OCI-LY3 (cell line): ENCODE data around the gene APOL6.

Experiments
- H2AFZ ChIP-seq: fragments of 200-600, 300-600 bp; shearing (Covaris generic); 2 replicates; pipeline ENCODE4 v1.6.0; 2014; ENCODE audit warnings: antibody characterized with exemption, low read depth, low read length
- H3K27ac ChIP-seq: fragments of 200-600, 300-600 bp; sonication (generic); 2 replicates; pipeline ENCODE4 v1.5.1; 2014; ENCODE audit warnings: mild to moderate bottlenecking, low read length, moderate library complexity, mixed read lengths
- H3K27me3 ChIP-seq: fragments of 200-600, 300-600 bp; sonication (generic); 2 replicates; pipeline ENCODE4 v1.6.1; 2014; ENCODE audit warnings: low read depth, low read length, mixed read lengths
- H3K36me3 ChIP-seq: fragments of 200-600, 300-600 bp; sonication (generic); replicated peaks from 2 replicates; pipeline ENCODE3; 2014; ENCODE audit warnings: low read depth, low read length, mixed read lengths
- H3K4me1 ChIP-seq: fragments of 300-600, 200-600 bp; sonication (generic); 2 replicates; pipeline ENCODE4 v1.6.1; 2014; ENCODE audit warnings: low read length, mixed read lengths
- H3K4me2 ChIP-seq: fragments of 200-600, 300-600 bp; sonication (generic); 2 replicates; pipeline ENCODE4 v1.6.1; 2014; ENCODE audit warnings: low read length, mixed read lengths
- H3K4me3 ChIP-seq: fragments of 300-600, 200-600 bp; sonication (generic); 2 replicates; pipeline ENCODE4 v1.5.1; 2014; ENCODE audit warnings: antibody characterized with exemption, mild to moderate bottlenecking, low read length, moderate library complexity
- H3K79me2 ChIP-seq: fragments of 300-600, 200-600 bp; shearing (Covaris generic); 2 replicates; pipeline ENCODE4 v1.6.1; 2014; ENCODE audit warnings: mild to moderate bottlenecking, low read length, mixed read lengths
- H3K9ac ChIP-seq: fragments of 300-600, 200-600 bp; shearing (Covaris generic); 2 replicates; pipeline ENCODE4 v1.6.0; 2014; ENCODE audit warnings: mild to moderate bottlenecking, low read length, moderate library complexity
- H3K9me3 ChIP-seq: fragments of 200-600, 300-600 bp; shearing (Covaris generic); 2 replicates; pipeline ENCODE4 v1.6.1; 2014; ENCODE audit warnings: low read length, mixed read lengths; ENCODE audit not compliant: insufficient read depth
- H4K20me1 ChIP-seq: fragments of 200-600, 300-600 bp; sonication (generic); 2 replicates; pipeline ENCODE4 v1.6.1; 2016; ENCODE audit warnings: low read length, mixed read lengths; ENCODE audit not compliant: insufficient read depth
- CTCF ChIP-seq: fragments of 200-600, 300-600 bp; sonication (generic); IDR thresholded peaks from 2 replicates; pipeline ENCODE4 v1.5.1; 2014; ENCODE audit warnings: antibody characterized with exemption, low read length, low read depth
- EZH2phosphoT487 ChIP-seq: fragments of 200-600 bp; shearing (Covaris generic); IDR thresholded peaks from 2 replicates; pipeline ENCODE4 v1.6.1; 2018; ENCODE audit warnings: antibody characterized with exemption, mixed run types, low read depth

The APOL6 gene

GRCh38 chr22:35705141-35705540 is 56.9 kb downstream of the APOL6 start:
- H3K9me3 ChIP-seq = no peaks in the 10 kb centered on the region
- no peak for TF ChIP-seq CTCF
- TF ChIP-seq EZH2phosphoT487 = no peak
- no peaks in the 10 kb centered on the region for H3K79me2 ChIP-seq
- no peak overlapping the region for H2AFZ ChIP-seq
- no peak overlapping the region for H3K4me3 ChIP-seq
- no peaks in the 10 kb centered on the region for H3K4me1 ChIP-seq
- H4K20me1 ChIP-seq = no peaks in the 10 kb centered on the region
- peaks cover 10% of the 10 kb centered on the region; the same call in 1 of the 2 replicates for H3K27me3 ChIP-seq
- H3K4me2 ChIP-seq = no peak overlapping the region
- H3K36me3 ChIP-seq = no peaks in the 10 kb centered on the region
- no peak overlapping the region for H3K27ac ChIP-seq
- no peak overlapping the region for H3K9ac ChIP-seq

- H3K4me1 ChIP-seq = no peaks in the 10 kb centered on the region
- no peak for TF ChIP-seq EZH2phosphoT487
- no peak for TF ChIP-seq CTCF
- no peak overlapping the region for H3K4me3 ChIP-seq
- H4K20me1 ChIP-seq = no peaks in the 10 kb centered on the region
- no peaks in the 10 kb centered on the region for H3K9me3 ChIP-seq
- H2AFZ ChIP-seq = no peak overlapping the region
- no peak overlapping the region for H3K4me2 ChIP-seq
- no peak overlapping the region for H3K9ac ChIP-seq
- H3K27ac ChIP-seq = no peak overlapping the region
- H3K36me3 ChIP-seq = no peaks in the 10 kb centered on the region
- H3K27me3 ChIP-seq = peaks cover 10% of the 10 kb centered on the region; the same call in 1 of the 2 replicates
- H3K79me2 ChIP-seq = no peaks in the 10 kb centered on the region
Measured at GRCh38 chr22:35708453-35708852, 60.2 kb downstream of the APOL6 start.

- Histone ChIP-seq H2AFZ (no peak overlapping the region), H3K27ac (no peak overlapping the region), H3K27me3 (peaks cover 10% of the 10 kb centered on the region; the same call in 1 of the 2 replicates), H3K4me1 (no peaks in the 10 kb centered on the region), H3K36me3 (no peaks in the 10 kb centered on the region), H3K9me3 (no peaks in the 10 kb centered on the region), H3K9ac (no peak overlapping the region), H3K79me2 (no peaks in the 10 kb centered on the region), H4K20me1 (no peaks in the 10 kb centered on the region), H3K4me2 (no peak overlapping the region), H3K4me3 (no peak overlapping the region)
- TF ChIP-seq CTCF = no peak
- no peak for TF ChIP-seq EZH2phosphoT487
Measured at GRCh38 chr22:35708917-35709316, 60.7 kb downstream of the APOL6 start.

GRCh38 chr22:35711336-35711735 is 63.1 kb downstream of the APOL6 start:
- Histone ChIP-seq H3K27me3 (peaks cover 10% of the 10 kb centered on the region; the same call in 1 of the 2 replicates), H3K27ac (no peak overlapping the region), H3K4me1 (no peaks in the 10 kb centered on the region), H4K20me1 (no peaks in the 10 kb centered on the region), H3K9ac (no peak overlapping the region), H3K9me3 (no peaks in the 10 kb centered on the region), H3K79me2 (no peaks in the 10 kb centered on the region), H3K4me3 (no peak overlapping the region), H3K36me3 (no peaks in the 10 kb centered on the region), H2AFZ (no peak overlapping the region), H3K4me2 (no peak overlapping the region)
- TF ChIP-seq CTCF = no peak
- no peak for TF ChIP-seq EZH2phosphoT487
